H1 (cell line): ENCODE results near the gene PITX3. TPM values are rescaled to one million over a fixed set of nuclear protein-coding genes. Genes with fewer than 3 reads are reported as not detected.

Experiments used
- CTCF ChIA-PET: fragments of 300-600 bp; sonication (Branson Sonifier 250); formaldehyde crosslinking; loops from one replicate; lab custom pipeline; 2021; ENCODE audit not compliant: partially characterized antibody; lab: Charles Lee
- POLR2A ChIA-PET: fragments of 300-600 bp; sonication (Branson Sonifier 250); formaldehyde crosslinking; loops from one replicate; lab custom pipeline; 2021; ENCODE audit warnings: inconsistent platforms; ENCODE audit not compliant: partially characterized antibody; lab: Charles Lee
- DNase-seq, 2 experiments: peaks; one replicate each; pipeline versions ENCODE4 v3.0.0 to v3.0.0-alpha.2; 2010 to 2022; ENCODE audit warnings: low spot score in 2 of 2, low read depth in 1 of 2, mixed read lengths in 1 of 2
- FAIRE-seq: peaks from 2 replicates; lab custom pipeline; 2011; peaks lifted over from hg19 to GRCh38; lab: Jason Lieb, UNC
- H2AFZ ChIP-seq: 2 replicates; pipeline ENCODE4 v1.8.1; 2012; ENCODE audit warnings: low read length, inconsistent platforms
- H2AK5ac ChIP-seq: 2 replicates; pipeline ENCODE4 v1.6.1; 2013; ENCODE audit warnings: low read depth, low read length
- H2BK120ac ChIP-seq: replicated peaks from 2 replicates; pipeline ENCODE3; 2013; ENCODE audit warnings: low read depth, low read length, inconsistent platforms
- H2BK12ac ChIP-seq: 2 replicates; pipeline ENCODE4 v1.6.1; 2013; ENCODE audit warnings: low read depth, low read length
- H2BK15ac ChIP-seq: 2 replicates; pipeline ENCODE4 v1.6.1; 2013; ENCODE audit warnings: low read length
- H2BK20ac ChIP-seq: 2 replicates; pipeline ENCODE4 v1.6.1; 2013; ENCODE audit warnings: low read length
- H2BK5ac ChIP-seq: 2 replicates; pipeline ENCODE4 v1.6.1; 2013; ENCODE audit warnings: low read depth, low read length
- H3K14ac ChIP-seq: 2 replicates; pipeline ENCODE4 v1.6.1; 2013; ENCODE audit warnings: inconsistent platforms; ENCODE audit not compliant: insufficient read length
- H3K18ac ChIP-seq: 2 replicates; pipeline ENCODE4 v1.6.1; 2013; ENCODE audit warnings: low read length; ENCODE audit errors: extremely low read depth
- H3K23ac ChIP-seq: 2 replicates; pipeline ENCODE4 v1.6.1; 2013; ENCODE audit warnings: inconsistent platforms; ENCODE audit not compliant: insufficient read length
- H3K23me2 ChIP-seq: 2 replicates; pipeline ENCODE4 v1.6.1; 2013; ENCODE audit warnings: low read depth, low read length
- H3K27ac ChIP-seq: 2 replicates; pipeline ENCODE4 v1.6.1; 2011; ENCODE audit warnings: low read depth, low read length, inconsistent platforms
- H3K27me3 ChIP-seq, 4 experiments: replicated peaks in 1 of 4; 1 replicate in 1 of 4; 2 replicates in 3 of 4; pipeline versions ENCODE4 v1.6.1 to v1.8.1; 2011 to 2013; ENCODE audit warnings: low read length in 3 of 4, mild to moderate bottlenecking in 3 of 4, inconsistent platforms in 2 of 4, mixed read lengths in 2 of 4, moderate library complexity in 1 of 4; ENCODE audit not compliant: control insufficient read depth in 3 of 4, insufficient read depth in 3 of 4; ENCODE audit errors: extremely low read depth in 1 of 4
- H3K36me3 ChIP-seq, 4 experiments: 2 replicates each; pipeline versions ENCODE4 v1.6.1 to v1.8.1; 2011 to 2013; ENCODE audit warnings: mild to moderate bottlenecking in 4 of 4, low read length in 3 of 4, moderate library complexity in 2 of 4, control low read depth in 1 of 4, inconsistent platforms in 1 of 4; ENCODE audit not compliant: insufficient read depth in 4 of 4, control insufficient read depth in 2 of 4
- H3K4ac ChIP-seq: replicated peaks from 2 replicates; pipeline ENCODE3; 2013; ENCODE audit warnings: low read length, low read depth, mixed read lengths, inconsistent platforms; ENCODE audit not compliant: insufficient read length
- H3K4me1 ChIP-seq, 4 experiments: replicated peaks in 1 of 4; 1 replicate in 1 of 4; 2 replicates in 3 of 4; pipeline versions ENCODE4 v1.6.1 to v1.8.1; 2011 to 2013; ENCODE audit warnings: low read length in 3 of 4, inconsistent platforms in 2 of 4, mixed read lengths in 1 of 4; ENCODE audit not compliant: insufficient read depth in 4 of 4, control insufficient read depth in 3 of 4
- H3K4me2 ChIP-seq, 2 experiments: 2 replicates each; pipeline versions ENCODE4 v1.6.1 to v1.8.1; 2011 to 2013; ENCODE audit warnings: low read depth in 2 of 2, low read length in 2 of 2, control low read depth in 1 of 2, inconsistent platforms in 1 of 2, mild to moderate bottlenecking in 1 of 2; ENCODE audit not compliant: insufficient read depth in 1 of 2
- H3K4me3 ChIP-seq, 4 experiments: fragments of 200-600, 300-600 bp in 1 of 4; sonication (generic), shearing (Covaris generic), sonication (Bioruptor Twin) in 1 of 4; 2 replicates each; pipeline versions ENCODE4 v1.5.1 to v1.8.1; 2011 to 2016; ENCODE audit warnings: low read length in 4 of 4, low read depth in 3 of 4, control low read depth in 2 of 4, inconsistent platforms in 2 of 4, mild to moderate bottlenecking in 2 of 4, mixed read lengths in 1 of 4, moderate library complexity in 1 of 4; ENCODE audit not compliant: insufficient read depth in 2 of 4; ENCODE audit errors: extremely low read depth in 1 of 4
- H3K56ac ChIP-seq: replicated peaks from 2 replicates; pipeline ENCODE3; 2013; ENCODE audit warnings: low read depth, mild to moderate bottlenecking, mixed read lengths, low read length, inconsistent platforms; ENCODE audit not compliant: insufficient read length
- H3K79me1 ChIP-seq: 2 replicates; pipeline ENCODE4 v1.6.1; 2013; ENCODE audit warnings: low read depth, low read length, control low read depth
- H3K79me2 ChIP-seq, 2 experiments: 2 replicates each; pipeline versions ENCODE4 v1.6.1 to v1.8.1; 2012 to 2013; ENCODE audit warnings: low read length in 2 of 2, mild to moderate bottlenecking in 2 of 2, inconsistent platforms in 1 of 2; ENCODE audit not compliant: insufficient read depth in 2 of 2, control insufficient read depth in 1 of 2
- H3K9ac ChIP-seq, 4 experiments: replicated peaks in 1 of 4; 1 replicate in 1 of 4; 2 replicates in 3 of 4; pipeline versions ENCODE4 v1.6.1 to v1.8.1; 2011 to 2013; ENCODE audit warnings: low read depth in 3 of 4, low read length in 3 of 4, control low read depth in 2 of 4, mild to moderate bottlenecking in 2 of 4, moderate library complexity in 2 of 4, inconsistent platforms in 1 of 4; ENCODE audit errors: extremely low read depth in 1 of 4
- H3K9me3 ChIP-seq, 2 experiments: 2 replicates each; pipeline versions ENCODE4 v1.6.1 to v1.8.1; 2012 to 2013; ENCODE audit warnings: mild to moderate bottlenecking in 2 of 2, moderate library complexity in 2 of 2, control low read depth in 1 of 2, inconsistent platforms in 1 of 2, low read depth in 1 of 2, low read length in 1 of 2, mixed read lengths in 1 of 2; ENCODE audit not compliant: insufficient read depth in 2 of 2
- H4K20me1 ChIP-seq, 2 experiments: replicated peaks in 1 of 2; 2 replicates each; pipeline versions ENCODE3 to v1.8.1; 2011 to 2013; ENCODE audit warnings: inconsistent platforms in 2 of 2, low read length in 2 of 2, mild to moderate bottlenecking in 1 of 2; ENCODE audit not compliant: insufficient read depth in 2 of 2, control insufficient read depth in 1 of 2
- H4K5ac ChIP-seq: 2 replicates; pipeline ENCODE4 v1.6.1; 2013; ENCODE audit warnings: low read length, low read depth, mixed read lengths, inconsistent platforms; ENCODE audit not compliant: insufficient read length
- H4K8ac ChIP-seq: 2 replicates; pipeline ENCODE4 v1.8.0; 2013; ENCODE audit warnings: mild to moderate bottlenecking, moderate library complexity, low read length, inconsistent platforms; ENCODE audit not compliant: insufficient read depth; ENCODE audit errors: extremely low read depth
- H4K91ac ChIP-seq: replicated peaks from 2 replicates; pipeline ENCODE3; 2013; ENCODE audit warnings: low read length, mixed read lengths, inconsistent platforms; ENCODE audit not compliant: insufficient read length
- ATF3 ChIP-seq: IDR thresholded peaks from 2 replicates; pipeline ENCODE4 v1.6.1; 2011; ENCODE audit warnings: low read depth, mild to moderate bottlenecking, low read length; ENCODE audit not compliant: insufficient read depth
- BRCA1 ChIP-seq: IDR thresholded peaks from 2 replicates; pipeline ENCODE4 v1.6.1; 2012; ENCODE audit warnings: low read depth, low read length, improper control_type of control experiment
- CTCF ChIP-seq, 3 experiments: IDR thresholded peaks; 1 replicate in 2 of 3; 2 replicates in 1 of 3; pipeline versions ENCODE4 v1.5.1 to v1.6.1; 2011; ENCODE audit warnings: low read length in 3 of 3, mild to moderate bottlenecking in 3 of 3, inconsistent platforms in 2 of 3, low read depth in 1 of 3, moderate library complexity in 1 of 3; ENCODE audit not compliant: insufficient read depth in 1 of 3; ENCODE audit errors: control extremely low read depth in 1 of 3
- EP300 ChIP-seq, 2 experiments: IDR thresholded peaks; 1 replicate in 1 of 2; 2 replicates in 1 of 2; pipeline ENCODE4 v1.6.1; 2011 to 2012; ENCODE audit warnings: low read depth in 2 of 2, low read length in 2 of 2, mild to moderate bottlenecking in 2 of 2, borderline replicate concordance in 1 of 2, inconsistent platforms in 1 of 2, moderate library complexity in 1 of 2
- GTF2F1 ChIP-seq: IDR thresholded peaks from 2 replicates; pipeline ENCODE4 v1.6.1; 2012; ENCODE audit warnings: low read depth, low read length, improper control_type of control experiment, borderline replicate concordance
- SIN3A ChIP-seq, 2 experiments: IDR thresholded peaks in 1 of 2; conservative IDR thresholded peaks in 1 of 2; 2 replicates each; pipeline ENCODE4 v1.6.1; 2011 to 2012; ENCODE audit warnings: low read length in 2 of 2, improper control_type of control experiment in 1 of 2, low read depth in 1 of 2, mild to moderate bottlenecking in 1 of 2
- SIRT6 ChIP-seq: IDR thresholded peaks from one replicate; pipeline ENCODE4 v1.7.1; 2012; ENCODE audit warnings: low read length, inconsistent platforms
- TAF1 ChIP-seq: IDR thresholded peaks from 2 replicates; pipeline ENCODE4 v1.6.1; 2011; ENCODE audit warnings: mild to moderate bottlenecking, low read depth, low read length
- TAF7 ChIP-seq: optimal IDR thresholded peaks from 2 replicates; pipeline ENCODE3; 2011; ENCODE audit warnings: low read depth, mild to moderate bottlenecking, inconsistent platforms, low read length, moderate library complexity, borderline replicate concordance
- TEAD4 ChIP-seq: IDR thresholded peaks from 2 replicates; pipeline ENCODE4 v1.6.1; 2012; ENCODE audit warnings: low read depth, low read length, inconsistent platforms, mixed read lengths
- polyA plus RNA-seq, 7 experiments: library from polyadenylated mRNA; depleted of rRNA in 3 of 7; stranded (reverse) in 5 of 7; unstranded in 2 of 7; fragments of >200 nt in 5 of 7; fragments of 200-250 nt in 2 of 7; gene quantifications; 1 replicate in 5 of 7; 2 replicates in 1 of 7; 4 replicates in 1 of 7; pipeline versions ENCODE4 v1.2.1 to v1.2.3, GENCODE V29; 2011 to 2013; ENCODE audit warnings: missing spikeins in 2 of 7, mixed read lengths in 2 of 7
- total RNA-seq: library from RNA; stranded (reverse); fragmentation: NEBNext Ultra II Directional; extraction: Animal tissue kit (Norgen Biotek cat#: 25700); gene quantifications from 2 replicates; pipeline ENCODE4 v1.2.1, GENCODE V29; 2021

Gene PITX3
- total and polyA plus RNA-seq, 2 of the 8 experiments (the other 6 are each of a cell fraction or from before 2014, with no cell fraction given) = 0.18 to 0.41 TPM

- H3K79me2 ChIP-seq = no peaks in the 10 kb centered on the region
- no peak overlapping the region for H2BK12ac ChIP-seq
- DNase-seq = no peak
- H3K27ac ChIP-seq = no peak overlapping the region
- no peak overlapping the region for H3K56ac ChIP-seq
- no peak overlapping the region for H2BK120ac ChIP-seq
- H3K4ac ChIP-seq = no peak overlapping the region
- H3K4me3 ChIP-seq = no peak overlapping the region
- no peaks in the 10 kb centered on the region for H3K27me3 ChIP-seq
- no peak overlapping the region for H2BK20ac ChIP-seq
- no peaks in the 10 kb centered on the region for H3K9me3 ChIP-seq
- no peak overlapping the region for H3K14ac ChIP-seq
- no peak overlapping the region for H2AK5ac ChIP-seq
- H2BK15ac ChIP-seq = no peak overlapping the region
- no peak overlapping the region for H3K18ac ChIP-seq
- no peak overlapping the region for H3K23ac ChIP-seq
- H3K9ac ChIP-seq = no peak overlapping the region
- no peaks in the 10 kb centered on the region for H3K79me1 ChIP-seq
- no peak overlapping the region for H2BK5ac ChIP-seq
- ChIA-PET POLR2A (no interaction called here), CTCF (interaction anchor here (0.8 to 1.6 kb wide), 8 partner anchors 9 to 102 kb away, joined by 3 to 5 read pairs (median 4); no protein-coding TSS in a partner anchor)
- FAIRE-seq = no peak
- no peak overlapping the region for H4K8ac ChIP-seq
- H4K5ac ChIP-seq = no peak overlapping the region
- no peaks in the 10 kb centered on the region for H3K36me3 ChIP-seq
- H3K23me2 ChIP-seq = no peaks in the 10 kb centered on the region
- no peak overlapping the region for H4K91ac ChIP-seq
- H4K20me1 ChIP-seq = peaks cover 0 to 1% of the 10 kb centered on the region in 2 experiments
- no peak overlapping the region for H3K4me2 ChIP-seq
- no peak overlapping the region for H2AFZ ChIP-seq
- H3K4me1 ChIP-seq = no peaks in the 10 kb centered on the region
- TF ChIP-seq CTCF (IDR thresholded peaks at IDR 0.05; ENCODE audit: control extremely low read depth in 1 of 3, insufficient read depth in 1 of 3, low read depth in 1 of 3, low read length in 3 of 3) (no peak), SIN3A (conservative IDR thresholded peaks at IDR 0.05 in 1 of 2, IDR thresholded peaks at IDR 0.05 in 1 of 2; ENCODE audit: low read depth in 1 of 2, low read length in 2 of 2) (no peak), SIRT6 (no peak), GTF2F1 (no peak), TEAD4 (no peak), TAF1 (no peak), TAF7 (no peak), ATF3 (no peak), EP300 (IDR thresholded peaks at IDR 0.05; ENCODE audit: borderline replicate concordance in 1 of 2, low read depth in 2 of 2, low read length in 2 of 2) (no peak), BRCA1 (no peak)
These were observed 37.8 kb upstream of the PITX3 start for GRCh38 chr10:102279104-102279503.
